Osteoblast (primary cell): ENCODE results near the gene IFFO2. TPM values are rescaled to one million over a fixed set of nuclear protein-coding genes. Genes with fewer than 3 reads are reported as not detected.
A peak's percentile ranks its signal among the peaks of the same experiment; 100 is the strongest.

ENCODE experiments used
- DNase-seq: peaks from one replicate; pipeline ENCODE4 v3.0.0; 2011; ENCODE audit warnings: low spot score, mixed read lengths; ENCODE audit not compliant: insufficient read length; ENCODE audit errors: missing footprints
- H2AFZ ChIP-seq: 2 replicates; pipeline ENCODE4 v1.6.0; 2011; ENCODE audit warnings: mild to moderate bottlenecking, low read length
- H3K27ac ChIP-seq: 2 replicates; pipeline ENCODE4 v1.5.1; 2011; ENCODE audit warnings: mild to moderate bottlenecking, low read depth, low read length, moderate library complexity
- H3K27me3 ChIP-seq: 2 replicates; pipeline ENCODE4 v1.6.0; 2012; ENCODE audit warnings: mild to moderate bottlenecking, control low read depth, inconsistent platforms, low read length, moderate library complexity; ENCODE audit not compliant: insufficient read depth
- H3K36me3 ChIP-seq: 2 replicates; pipeline ENCODE4 v1.5.1; 2011; ENCODE audit warnings: mild to moderate bottlenecking, low read length, control low read depth, moderate library complexity; ENCODE audit not compliant: insufficient read depth
- H3K4me1 ChIP-seq: 2 replicates; pipeline ENCODE4 v1.5.1; 2011; ENCODE audit warnings: mild to moderate bottlenecking, low read length, control low read depth, moderate library complexity; ENCODE audit not compliant: insufficient read depth
- H3K4me2 ChIP-seq: 2 replicates; pipeline ENCODE4 v1.6.0; 2011; ENCODE audit warnings: mild to moderate bottlenecking, low read length; ENCODE audit not compliant: insufficient read depth
- H3K4me3 ChIP-seq: fragments of 200-600 bp; sonication (generic); 3 replicates; pipeline ENCODE4 v1.5.1; 2012; ENCODE audit warnings: mild to moderate bottlenecking, low read length, inconsistent platforms; ENCODE audit not compliant: insufficient read depth
- H3K79me2 ChIP-seq: 2 replicates; pipeline ENCODE4 v1.6.0; 2012; ENCODE audit warnings: mild to moderate bottlenecking, low read length, control low read depth, inconsistent platforms; ENCODE audit not compliant: insufficient read depth
- H3K9me3 ChIP-seq: 2 replicates; pipeline ENCODE4 v1.5.1; 2011; ENCODE audit warnings: low read depth, low read length, control low read depth
- H4K20me1 ChIP-seq: 2 replicates; pipeline ENCODE4 v1.6.0; 2012; ENCODE audit warnings: mild to moderate bottlenecking, low read length, control low read depth; ENCODE audit not compliant: insufficient read depth
- CTCF ChIP-seq: IDR thresholded peaks from 2 replicates; pipeline ENCODE4 v1.5.1; 2011; ENCODE audit warnings: mild to moderate bottlenecking, low read depth, low read length, moderate library complexity; ENCODE audit errors: extremely low read depth
- total RNA-seq: library from RNA; depleted of rRNA; stranded (reverse); fragments of >200 nt; gene quantifications from 2 replicates; pipeline ENCODE4 v1.2.3, GENCODE V29; 2012

IFFO2 gene
- total RNA-seq, 1 donor: 10.9 TPM

- no peak for TF ChIP-seq CTCF
- Histone ChIP-seq H3K4me2 (peak overlapping the region; percentile 87), H3K36me3 (peaks cover 6% of the 10 kb centered on the region), H3K79me2 (peaks cover 94% of the 10 kb centered on the region), H3K4me1 (peaks cover 50% of the 10 kb centered on the region), H3K4me3 (peak overlapping the region; percentile 65), H3K9me3 (no peaks in the 10 kb centered on the region), H3K27ac (peak overlapping the region; percentile 89), H4K20me1 (peaks cover 6% of the 10 kb centered on the region), H3K27me3 (no peaks in the 10 kb centered on the region), H2AFZ (peak overlapping the region; percentile 79)
- peak; percentile 91 for DNase-seq
Observed at GRCh38 chr1:18948913-18949685, 7.4 kb downstream of the IFFO2 start.

DNA sequence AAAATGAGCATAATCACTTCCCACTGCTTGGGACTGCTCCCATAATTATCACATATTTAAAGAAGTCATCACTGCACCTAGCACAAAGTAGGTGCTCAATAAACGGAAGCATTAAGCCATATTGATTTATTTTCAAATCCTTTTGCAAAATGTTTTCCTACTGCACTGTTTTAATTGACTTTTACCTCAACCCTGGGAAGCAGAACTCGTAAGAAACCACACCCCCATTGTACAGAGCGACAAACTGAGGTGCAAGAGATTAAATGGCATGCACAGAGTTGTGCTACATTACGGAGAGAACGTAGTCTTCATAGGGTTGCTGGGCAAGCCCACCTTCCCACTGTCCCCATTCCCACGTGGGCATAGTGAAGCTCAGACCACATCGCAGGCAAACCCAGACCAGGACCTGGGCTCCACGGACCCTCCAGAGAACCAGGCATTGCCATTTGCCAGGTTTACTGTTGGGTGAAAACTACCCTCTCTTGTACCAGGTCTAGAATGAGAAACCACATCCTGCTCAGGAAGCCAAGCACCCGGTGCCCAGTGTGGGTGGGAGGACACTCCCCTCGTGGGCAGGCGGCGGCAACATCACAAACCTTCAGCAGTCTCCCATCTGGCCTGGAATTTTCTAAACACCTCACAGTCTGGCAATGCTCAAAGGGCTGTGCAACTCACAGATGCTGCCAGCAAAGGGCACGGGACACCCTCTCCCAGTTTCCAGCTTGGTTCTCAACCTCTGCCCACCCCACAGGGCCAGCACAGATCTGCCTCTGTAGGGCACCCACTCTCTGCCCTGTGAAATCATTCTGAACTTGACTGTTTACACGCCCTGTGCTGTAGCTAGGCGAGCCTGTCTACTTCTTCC is 8.2 kb downstream of the IFFO2 start:
- Histone ChIP-seq H4K20me1 (peaks cover 6% of the 10 kb centered on the region), H3K9me3 (no peaks in the 10 kb centered on the region), H3K27ac (peak overlapping the region; percentile 89), H3K36me3 (peaks cover 11% of the 10 kb centered on the region), H3K4me2 (peak overlapping the region; percentile 87), H3K79me2 (peaks cover 94% of the 10 kb centered on the region), H3K27me3 (no peaks in the 10 kb centered on the region), H2AFZ (peak overlapping the region; percentile 79), H3K4me1 (peaks cover 45% of the 10 kb centered on the region), H3K4me3 (peak overlapping the region; percentile 15)
- DNase-seq: peak; percentile 89
- no peak for TF ChIP-seq CTCF

DNA sequence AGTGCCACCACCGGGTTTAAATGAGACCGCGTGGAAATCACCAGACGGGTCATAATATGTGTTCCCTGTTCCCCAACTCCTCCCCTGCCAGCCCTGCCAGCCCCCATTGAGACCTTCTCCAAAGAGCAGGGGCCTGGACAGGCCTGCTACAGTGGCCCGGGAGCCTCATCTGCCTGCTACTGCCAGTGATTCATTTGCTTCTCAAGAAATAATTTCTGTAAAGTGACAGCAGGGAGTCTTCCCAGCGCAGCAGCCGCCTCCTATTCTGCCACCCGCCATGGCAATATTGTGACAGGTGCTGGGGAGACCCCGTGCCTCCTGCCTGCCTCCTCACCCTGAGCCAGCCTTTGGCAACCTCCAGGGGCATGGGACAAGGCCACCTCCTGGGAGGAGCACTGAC is 8.9 kb downstream of the IFFO2 start:
- peak overlapping the region; percentile 89 for H3K27ac ChIP-seq
- no peaks in the 10 kb centered on the region for H3K9me3 ChIP-seq
- no peak overlapping the region for H2AFZ ChIP-seq
- no peak for TF ChIP-seq CTCF
- peaks cover 89% of the 10 kb centered on the region for H3K79me2 ChIP-seq
- no peaks in the 10 kb centered on the region for H3K27me3 ChIP-seq
- peaks cover 8% of the 10 kb centered on the region for H3K36me3 ChIP-seq
- peaks cover 4% of the 10 kb centered on the region for H4K20me1 ChIP-seq
- peaks cover 42% of the 10 kb centered on the region for H3K4me1 ChIP-seq
- H3K4me2 ChIP-seq: no peak overlapping the region
- H3K4me3 ChIP-seq: no peak overlapping the region
- peak; percentile 85 for DNase-seq
